ENCODE results near the gene KCTD14. TPM values are rescaled to one million over a fixed set of nuclear protein-coding genes. Genes with fewer than 3 reads are reported as not detected.

Gene KCTD14
- total and polyA plus RNA-seq, 9 of the 15 experiments (the other 6 are each of a cell fraction or from before 2014, with no cell fraction given): 0.04 to 0.30 (median 0.11) TPM; not detected in 2

GRCh38 chr11:77994434-77995362, 28.4 kb downstream of the KCTD14 start, which contains the start of gene INTS4 (continued):
- TF ChIP-seq ATF2 (CRISPR knock-in tag; IDR thresholded peaks at IDR 0.05): no peak
- peak; percentile 96 for TF ChIP-seq ZNF407 (IDR thresholded peaks at IDR 0.05; ENCODE audit: low read depth)
- TF ChIP-seq KDM5B (IDR thresholded peaks at IDR 0.05; ENCODE audit: insufficient replicate concordance, low read depth, low read length): peak; percentile 27
- no peak for TF ChIP-seq CHD7 (IDR thresholded peaks at IDR 0.05; ENCODE audit: low read depth, low read length)
